Esophagus squamous epithelium (tissue), 4 donors: ENCODE results near the gene ARHGEF3.
"Not testable (repeated sequence)": the region's sequence is repeated elsewhere in the genome, so short reads cannot be mapped to it uniquely, and the experiment has no call there.

Source experiments
- CTCF ChIP-seq, 6 experiments: fragments of 450-650 bp in 4 of 6; fragments of 200-600 bp in 2 of 6; sonication (generic) in 2 of 6; IDR thresholded peaks; one replicate each; pipeline ENCODE4 v1.5.1; 2016 to 2019; ENCODE audit warnings: antibody characterized with exemption in 6 of 6, mild to moderate bottlenecking in 4 of 6, moderate library complexity in 4 of 6
- POLR2A ChIP-seq, 4 donors: fragments of 450-650 bp; IDR thresholded peaks; one replicate each; pipeline ENCODE4 v1.6.1; 2017; ENCODE audit warnings: antibody characterized with exemption in 4 of 4, mild to moderate bottlenecking in 4 of 4, moderate library complexity in 3 of 4

GRCh38 chr3:56692001-56692365 lies 109.8 kb downstream of the ARHGEF3 start:
- not testable (repeated sequence) for TF ChIP-seq CTCF, POLR2A (IDR thresholded peaks at IDR 0.05)
